Endometrium (tissue), 2 donors: Measurements from ENCODE around the gene TPTE.
"Not testable (repeated sequence)": the region's sequence is repeated elsewhere in the genome, so short reads cannot be mapped to it uniquely, and the experiment has no call there.

Experiments used
- FAIRE-seq: peaks from 2 replicates; lab custom pipeline; 2012; peaks lifted over from hg19 to GRCh38; lab: Jason Lieb, UNC
- donor health status: control.
- donor health status: control.

Gene TPTE

GRCh38 chr21:10617133-10617752 lies 95.9 kb downstream of the TPTE start:
- FAIRE-seq = not testable (repeated sequence)

DNA sequence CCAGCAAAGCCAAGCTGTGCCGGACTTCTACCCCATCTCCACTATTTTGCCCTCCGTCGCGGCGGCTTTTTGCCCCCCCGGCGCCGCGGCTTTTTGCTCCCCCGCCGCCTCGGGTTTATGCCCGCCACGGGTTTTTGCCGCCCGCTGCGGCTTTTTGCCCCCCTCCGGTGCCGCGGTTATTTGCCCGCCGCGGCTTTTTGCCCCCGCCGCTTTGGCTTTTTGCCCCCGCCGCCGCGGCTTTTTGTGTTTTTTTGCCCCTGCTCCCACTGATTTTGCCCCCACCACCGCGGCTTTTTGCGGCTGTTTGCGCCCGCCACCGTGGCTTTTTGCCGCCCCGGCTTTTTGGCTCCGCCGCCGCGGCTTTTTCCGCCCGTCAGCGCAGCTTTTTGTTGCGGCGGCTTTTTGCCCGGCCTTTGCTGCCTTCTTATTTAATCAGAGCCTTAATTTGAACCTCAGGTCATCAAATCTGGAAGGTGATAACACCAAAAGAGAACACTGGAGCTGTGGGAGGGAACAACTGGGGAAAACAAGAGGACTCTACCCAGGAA lies 106.0 kb downstream of the TPTE start:
- FAIRE-seq = no peak

GRCh38 chr21:10629239-10629638 lies 107.9 kb downstream of the TPTE start:
- not testable (repeated sequence) for FAIRE-seq

DNA sequence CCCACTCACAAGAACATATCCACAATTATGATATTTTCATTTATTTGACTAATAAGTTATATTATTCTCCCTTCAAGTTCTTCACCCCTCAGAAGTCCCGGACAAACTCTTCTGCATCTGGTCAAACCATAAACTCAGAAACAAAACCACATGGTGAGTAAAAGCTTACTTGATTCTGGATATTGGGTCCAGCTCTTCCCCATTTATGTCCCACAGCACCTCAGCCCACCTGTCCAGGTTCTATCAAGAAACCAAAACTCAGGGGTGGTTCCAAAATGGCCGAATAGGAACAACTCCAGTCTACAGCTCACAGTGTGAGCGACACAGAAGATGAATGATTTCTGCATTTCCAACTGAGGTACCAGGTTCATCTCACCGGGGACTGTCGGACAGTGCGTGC lies 109.4 kb downstream of the TPTE start:
- not testable (repeated sequence) for FAIRE-seq

GRCh38 chr21:10631316-10631715 lies 109.9 kb downstream of the TPTE start:
- FAIRE-seq = not testable (repeated sequence)

DNA sequence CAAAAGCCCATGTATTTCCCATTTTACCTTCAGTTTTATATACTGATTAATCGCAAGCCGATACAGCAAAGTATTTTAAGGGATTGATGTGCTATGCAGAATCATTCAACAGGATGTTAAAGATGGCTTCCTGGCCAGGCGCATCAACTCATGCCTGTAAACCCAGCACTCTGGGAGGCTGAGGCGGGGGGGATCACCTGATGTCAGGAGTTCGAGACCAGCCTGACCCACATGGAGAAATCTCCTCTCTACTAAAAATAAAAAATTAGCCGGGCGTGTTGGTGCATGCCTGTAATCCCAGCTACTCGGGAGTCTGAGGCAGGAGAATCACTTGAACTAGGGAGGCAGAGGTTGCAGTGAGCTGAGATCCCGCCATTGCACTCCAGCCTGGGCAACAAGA lies 116.8 kb downstream of the TPTE start:
- not testable (repeated sequence) for FAIRE-seq

DNA sequence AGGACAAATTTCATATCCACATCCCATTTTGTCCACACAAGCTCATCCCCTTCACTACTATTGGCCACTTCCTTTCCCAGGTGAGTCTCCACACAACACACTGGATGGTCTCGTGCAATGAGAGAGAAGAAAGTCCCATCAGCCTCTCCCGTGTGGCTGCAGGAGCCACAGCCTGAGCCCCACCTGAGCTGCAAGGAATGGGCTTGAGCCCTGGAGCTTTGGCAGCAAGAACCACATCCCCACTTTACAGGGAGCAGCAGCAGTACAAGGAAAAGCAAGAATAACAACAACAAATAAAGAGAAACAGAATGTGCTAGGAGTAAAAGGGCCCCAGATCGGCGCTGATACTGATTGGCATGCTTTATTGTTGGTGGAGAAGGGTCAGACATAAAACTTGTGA lies 117.7 kb downstream of the TPTE start:
- FAIRE-seq = no peak

DNA sequence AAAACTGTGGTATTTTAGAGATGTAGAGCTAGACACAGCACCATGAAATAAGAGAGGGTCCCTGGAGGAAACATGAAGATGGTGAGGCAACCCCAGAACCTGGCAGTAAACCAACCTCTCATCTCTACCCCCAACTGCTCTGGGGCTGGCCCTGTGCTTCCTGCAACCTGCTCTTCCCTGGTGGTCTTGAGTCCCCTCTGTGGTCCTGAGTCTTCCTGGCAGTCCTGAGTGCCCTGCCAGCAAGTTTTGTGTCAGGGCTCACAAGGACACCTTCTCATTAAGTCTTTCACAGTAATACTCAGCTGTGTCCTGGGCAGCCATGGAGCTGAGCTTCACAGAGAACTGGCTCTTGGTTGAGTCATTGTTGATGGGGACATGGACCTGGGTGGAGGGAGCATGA lies 118.4 kb downstream of the TPTE start:
- FAIRE-seq = not testable (repeated sequence)

DNA sequence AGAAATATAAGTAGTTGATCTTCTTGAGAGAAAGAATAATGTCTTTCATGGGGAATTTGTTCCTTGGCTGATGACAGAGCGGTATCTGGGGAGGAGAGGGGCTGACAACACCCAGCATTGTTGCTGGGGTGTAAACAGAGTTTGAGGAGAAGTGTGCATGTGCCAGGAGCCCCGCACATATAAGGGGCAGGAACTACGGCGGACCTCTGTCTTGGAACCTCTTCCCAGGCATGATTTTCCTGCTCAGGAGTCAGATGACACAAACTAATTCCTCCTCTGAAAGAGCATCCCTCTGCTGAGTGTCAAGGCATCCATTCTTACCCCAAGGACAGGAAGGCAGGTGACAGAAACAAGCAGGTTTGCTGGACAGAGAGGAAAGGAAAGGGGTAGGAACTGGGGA lies 119.1 kb downstream of the TPTE start:
- no peak for FAIRE-seq

- no peak for FAIRE-seq
Observed at GRCh38 chr21:10641107-10641506, 119.7 kb downstream of the TPTE start.

DNA sequence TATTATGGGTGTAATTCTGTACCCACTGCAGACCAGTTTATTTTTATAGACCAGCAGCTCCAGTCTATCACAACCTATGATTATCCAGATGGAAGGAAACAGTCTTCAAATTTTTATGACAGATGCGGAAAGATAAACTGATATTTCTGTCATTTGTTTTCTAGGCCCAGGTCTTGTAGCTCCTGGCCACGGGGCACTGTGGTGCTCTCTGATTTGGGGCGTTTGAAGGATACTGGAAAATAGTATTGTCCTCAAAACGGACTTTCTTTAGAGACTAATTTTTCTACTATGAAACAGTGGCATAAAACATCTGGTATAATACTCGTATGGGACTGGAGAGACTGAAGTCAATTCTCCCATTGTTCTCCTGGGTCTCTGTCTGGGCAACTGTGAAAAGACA lies 124.3 kb downstream of the TPTE start:
- not testable (repeated sequence) for FAIRE-seq

- not testable (repeated sequence) for FAIRE-seq
Observed at GRCh38 chr21:10649350-10650149, 128.2 kb downstream of the TPTE start.

DNA sequence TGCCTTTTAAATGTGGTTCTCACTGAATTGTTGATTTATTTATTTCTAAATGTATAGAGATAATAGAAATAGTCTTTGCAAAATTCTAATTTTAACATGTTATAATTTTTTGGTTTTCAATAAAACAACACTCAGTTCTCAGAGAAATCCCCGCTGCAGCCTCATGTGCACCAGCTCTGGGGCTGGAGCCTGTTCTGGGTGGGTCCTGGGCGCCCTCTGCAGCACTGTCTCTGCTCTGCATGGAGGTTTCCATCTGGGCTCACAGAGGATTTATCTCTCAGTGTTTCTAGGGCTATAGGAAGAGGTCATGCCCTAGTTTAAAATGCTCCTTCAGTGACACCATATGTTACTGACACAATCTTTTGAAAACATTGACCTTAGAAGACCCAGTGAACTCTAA lies 128.9 kb downstream of the TPTE start:
- not testable (repeated sequence) for FAIRE-seq
